Stomach (tissue), 9 donors: ENCODE data around the gene ZBTB37. TPM values are rescaled to one million over a fixed set of nuclear protein-coding genes. Genes with fewer than 3 reads are reported as not detected.

Experiments used
- DNase-seq, 2 donors: peaks; one replicate each; pipeline versions ENCODE4 v3.0.0 to v3.0.0-alpha.2; 2013 to 2019
- H3K27ac ChIP-seq, 5 donors: fragments of 200-600 bp in 4 of 5; sonication (generic) in 4 of 5; one replicate each; pipeline ENCODE4 v1.5.1; 2013 to 2019; ENCODE audit warnings: mild to moderate bottlenecking in 1 of 5, moderate library complexity in 1 of 5
- H3K27me3 ChIP-seq, 3 donors: fragments of 200-600 bp; sonication (generic); one replicate each; pipeline ENCODE4 v1.5.1; 2017 to 2019; ENCODE audit warnings: mixed run types in 1 of 3
- H3K36me3 ChIP-seq, 4 donors: fragments of 200-600 bp; sonication (generic); 1 replicate in 3 of 4; 2 replicates in 1 of 4; pipeline ENCODE4 v1.5.1; 2016 to 2019
- H3K4me1 ChIP-seq, 4 donors: fragments of 200-600 bp; sonication (generic); one replicate each; pipeline ENCODE4 v1.5.1; 2016 to 2019
- H3K4me3 ChIP-seq, 4 donors: fragments of 200-600 bp; sonication (generic) in 3 of 4; one replicate each; pipeline ENCODE4 v1.5.1; 2016 to 2019; ENCODE audit warnings: mild to moderate bottlenecking in 1 of 4
- H3K9me3 ChIP-seq, 4 donors: fragments of 200-600 bp; sonication (generic); one replicate each; pipeline ENCODE4 v1.5.1; 2016 to 2019
- EP300 ChIP-seq: sonication (generic); formaldehyde crosslinking; IDR thresholded peaks from one replicate; pipeline ENCODE4 v1.6.1; 2017; ENCODE audit warnings: antibody characterized with exemption
- POLR2A ChIP-seq, 4 donors: fragments of 450-650 bp; IDR thresholded peaks; one replicate each; pipeline ENCODE4 v1.6.1; 2016; ENCODE audit warnings: antibody characterized with exemption in 4 of 4, control low read depth in 2 of 4, mild to moderate bottlenecking in 1 of 4, moderate library complexity in 1 of 4
- POLR2AphosphoS5 ChIP-seq, 3 donors: sonication (generic); formaldehyde crosslinking; IDR thresholded peaks; one replicate each; pipeline ENCODE4 v1.6.1; 2016; ENCODE audit warnings: antibody characterized with exemption in 3 of 3
- WGBS, 5 donors: extraction: QIAGEN DNeasy Blood & Tissue Kit in 3 of 5; methylation state at CpG; one replicate each; pipeline versions ENCODE4 v1.1.5 to v1.1.7; 2013 to 2018; 5-methylcytosine and 5-hydroxymethylcytosine counted together
- intact Hi-C: fragments of 100-400 bp; cut with DNase I; formaldehyde crosslinking; loops from one replicate; pipeline ENCODE4 v1.15.1; 2023; ENCODE audit warnings: low total_unique reads
- polyA plus RNA-seq, 3 donors: library from polyadenylated mRNA; stranded (reverse); fragments of 200-250 nt; gene quantifications; one replicate each; pipeline ENCODE4 v1.2.3, GENCODE V29; 2013
- total RNA-seq, 5 donors: library from RNA; depleted of rRNA; stranded (reverse); fragments of >200 nt; gene quantifications; one replicate each; pipeline versions ENCODE4 v1.1.0 to v1.2.3, GENCODE V29; 2014 to 2016
- TF ChIP-seq, protein P1 (sequence below), 7 experiments: fragments of 450-650 bp in 4 of 7; fragments of 200-600 bp in 3 of 7; sonication (generic) in 3 of 7; IDR thresholded peaks; one replicate each; pipeline ENCODE4 v1.5.1; 2016 to 2019; ENCODE audit warnings: antibody characterized with exemption in 7 of 7, control low read depth in 2 of 7, mild to moderate bottlenecking in 1 of 7
- donor health status: healthy with polysubstance abuse.
- donor health status: Bipolar disorder and iron deficiency.
- donor health status: healthy.

The ZBTB37 gene
- total and polyA plus RNA-seq, 8 donors, result 0.29 to 62.9 (median 5.6) TPM

GRCh38 chr1:173889885-173890284, 21.7 kb downstream of the ZBTB37 start:
- no peak overlapping the region for H3K4me3 ChIP-seq
- H3K36me3 ChIP-seq, result peaks cover 10 to 32% (median 20%) of the 10 kb centered on the region in 4 donors
- 93 to 100% (median 97%) methylated on average over 2 of the region's 2 CpGs for WGBS, 5 donors
- H3K9me3 ChIP-seq, result no peaks in the 10 kb centered on the region
- peaks cover 0 to 11% (median 3%) of the 10 kb centered on the region in 4 donors for H3K4me1 ChIP-seq
- DNase-seq, result no peak
- H3K27me3 ChIP-seq, result no peaks in the 10 kb centered on the region
- H3K27ac ChIP-seq, result no peak overlapping the region
- intact Hi-C loops, result no loop called here
- TF ChIP-seq POLR2AphosphoS5 (IDR thresholded peaks at IDR 0.05) (no peak), POLR2A (IDR thresholded peaks at IDR 0.05) (no peak), EP300 (no peak)
- TF ChIP-seq, protein P1, sequence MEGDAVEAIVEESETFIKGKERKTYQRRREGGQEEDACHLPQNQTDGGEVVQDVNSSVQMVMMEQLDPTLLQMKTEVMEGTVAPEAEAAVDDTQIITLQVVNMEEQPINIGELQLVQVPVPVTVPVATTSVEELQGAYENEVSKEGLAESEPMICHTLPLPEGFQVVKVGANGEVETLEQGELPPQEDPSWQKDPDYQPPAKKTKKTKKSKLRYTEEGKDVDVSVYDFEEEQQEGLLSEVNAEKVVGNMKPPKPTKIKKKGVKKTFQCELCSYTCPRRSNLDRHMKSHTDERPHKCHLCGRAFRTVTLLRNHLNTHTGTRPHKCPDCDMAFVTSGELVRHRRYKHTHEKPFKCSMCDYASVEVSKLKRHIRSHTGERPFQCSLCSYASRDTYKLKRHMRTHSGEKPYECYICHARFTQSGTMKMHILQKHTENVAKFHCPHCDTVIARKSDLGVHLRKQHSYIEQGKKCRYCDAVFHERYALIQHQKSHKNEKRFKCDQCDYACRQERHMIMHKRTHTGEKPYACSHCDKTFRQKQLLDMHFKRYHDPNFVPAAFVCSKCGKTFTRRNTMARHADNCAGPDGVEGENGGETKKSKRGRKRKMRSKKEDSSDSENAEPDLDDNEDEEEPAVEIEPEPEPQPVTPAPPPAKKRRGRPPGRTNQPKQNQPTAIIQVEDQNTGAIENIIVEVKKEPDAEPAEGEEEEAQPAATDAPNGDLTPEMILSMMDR (IDR thresholded peaks at IDR 0.05), result no peak

- intact Hi-C loops, result no loop called here
- H3K27me3 ChIP-seq, result no peaks in the 10 kb centered on the region
- no peak for TF ChIP-seq POLR2A (IDR thresholded peaks at IDR 0.05)
- TF ChIP-seq, protein P1 (IDR thresholded peaks at IDR 0.05), result no peak
- TF ChIP-seq EP300, result no peak
- no peak for TF ChIP-seq POLR2AphosphoS5 (IDR thresholded peaks at IDR 0.05)
- H3K4me3 ChIP-seq, result no peak overlapping the region
- no peak overlapping the region for H3K27ac ChIP-seq
- no peaks in the 10 kb centered on the region for H3K9me3 ChIP-seq
- peaks cover 0 to 18% (median 8%) of the 10 kb centered on the region in 4 donors for H3K4me1 ChIP-seq
- no peak for DNase-seq
- WGBS, 5 donors, result 90 to 100% (median 96%) methylated on average over 1 of the region's 1 CpG
- peaks cover 0 to 4% (median 2%) of the 10 kb centered on the region in 4 donors for H3K36me3 ChIP-seq
These were observed 25.4 kb downstream of the ZBTB37 start for GRCh38 chr1:173893611-173894010.

DNA sequence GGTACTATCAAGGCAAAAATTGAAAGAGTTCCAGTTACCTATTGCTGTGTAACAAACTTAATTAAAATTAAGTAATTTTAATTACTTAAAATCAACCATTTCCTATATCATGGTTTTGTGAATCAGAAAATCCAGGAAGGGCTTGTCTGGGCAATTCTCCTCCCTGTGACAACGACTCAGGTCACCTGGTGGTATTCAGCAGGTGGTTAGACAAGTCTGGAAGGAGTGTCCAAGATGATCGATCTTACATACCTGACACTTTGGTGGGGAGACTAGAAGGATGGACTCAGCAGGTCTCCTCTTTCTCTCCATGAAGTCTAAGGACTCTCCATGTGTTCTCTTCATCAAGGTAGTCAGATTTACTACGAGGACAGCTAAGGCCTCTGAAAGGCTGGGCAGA, 26.0 kb downstream of the ZBTB37 start:
- WGBS, 5 donors, result 67 to 100% (median 73%) methylated on average over 3 of the region's 3 CpGs
- intact Hi-C loops, result no loop called here

DNA sequence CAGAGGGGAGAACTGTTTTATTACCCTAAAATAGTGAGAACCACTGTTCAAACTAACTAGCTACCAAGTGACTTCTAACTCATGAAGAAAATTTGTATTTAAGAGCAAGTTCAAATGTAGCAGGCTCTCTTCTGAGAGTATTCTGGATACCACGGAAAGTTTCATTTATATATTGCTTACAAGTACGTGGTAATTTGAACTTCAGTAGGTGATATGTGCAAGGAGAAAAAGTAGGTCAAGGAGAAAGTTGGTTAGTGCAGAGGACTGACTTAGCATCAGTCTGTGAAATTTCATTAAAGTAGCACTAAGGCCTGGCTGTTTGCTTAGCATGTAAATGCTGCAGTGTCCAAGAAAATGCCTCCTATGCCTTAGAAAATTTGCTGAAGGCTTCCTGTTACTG, 32.2 kb downstream of the ZBTB37 start:
- 37 to 68% (median 45%) methylated on average over 2 of the region's 2 CpGs for WGBS, 5 donors
- no peaks in the 10 kb centered on the region for H3K9me3 ChIP-seq
- intact Hi-C loops, result no loop called here

More for the DNA sequence above, 26.0 kb downstream of the ZBTB37 start:
- no peak overlapping the region for H3K4me3 ChIP-seq
- no peaks in the 10 kb centered on the region for H3K27me3 ChIP-seq
- no peak for DNase-seq
- H3K36me3 ChIP-seq, result peaks cover 0 to 4% (median 2%) of the 10 kb centered on the region in 4 donors
- H3K9me3 ChIP-seq, result no peaks in the 10 kb centered on the region
- H3K4me1 ChIP-seq, result peaks cover 0 to 24% (median 9%) of the 10 kb centered on the region in 4 donors
- TF ChIP-seq EP300, result no peak
- TF ChIP-seq POLR2AphosphoS5 (IDR thresholded peaks at IDR 0.05), result no peak
- TF ChIP-seq, protein P1 (IDR thresholded peaks at IDR 0.05), result no peak
- no peak for TF ChIP-seq POLR2A (IDR thresholded peaks at IDR 0.05)
- H3K27ac ChIP-seq, result no peak overlapping the region

More for the DNA sequence above, 32.2 kb downstream of the ZBTB37 start:
- no peaks in the 10 kb centered on the region for H3K36me3 ChIP-seq
- DNase-seq, result no peak
- TF ChIP-seq, protein P1 (IDR thresholded peaks at IDR 0.05), result no peak
- no peak for TF ChIP-seq POLR2A (IDR thresholded peaks at IDR 0.05)
- TF ChIP-seq EP300, result no peak
- no peak for TF ChIP-seq POLR2AphosphoS5 (IDR thresholded peaks at IDR 0.05)
- H3K27ac ChIP-seq, result no peak overlapping the region
- no peaks in the 10 kb centered on the region for H3K27me3 ChIP-seq
- peaks cover 0 to 47% (median 22%) of the 10 kb centered on the region in 4 donors for H3K4me1 ChIP-seq
- no peak overlapping the region for H3K4me3 ChIP-seq
